Measurements from ENCODE around the gene ANKFN1. TPM values are rescaled to one million over a fixed set of nuclear protein-coding genes. Genes with fewer than 3 reads are reported as not detected.

ANKFN1 gene
- polyA plus RNA-seq, 3 donors, result not detected

- Histone ChIP-seq H3K9ac (ENCODE audit: insufficient read depth, low read length, poor library complexity, severe bottlenecking) (no peak overlapping the region), H3K9me3 (replicated peaks in 1 of 2; ENCODE audit: control insufficient read depth in 1 of 2, insufficient read depth in 1 of 2, low read length in 2 of 2) (no peaks in the 10 kb centered on the region), H3K27ac (ENCODE audit: low read depth in 1 of 2, low read length in 2 of 2) (no peak overlapping the region), H3K79me2 (ENCODE audit: insufficient read depth, low read length) (no peaks in the 10 kb centered on the region), H3K27me3 (ENCODE audit: control insufficient read depth in 2 of 2, insufficient read depth in 2 of 2, low read length in 2 of 2) (no peaks in the 10 kb centered on the region), H3K36me3 (replicated peaks in 1 of 2; ENCODE audit: control insufficient read depth in 1 of 2, insufficient read depth in 2 of 2, low read length in 2 of 2) (no peaks in the 10 kb centered on the region), H2AFZ (ENCODE audit: insufficient read depth, low read depth, low read length, poor library complexity, severe bottlenecking) (no peak overlapping the region), H4K20me1 (ENCODE audit: insufficient read depth, low read length) (no peaks in the 10 kb centered on the region), H3K4me3 (replicated peaks in 1 of 3; ENCODE audit: low read depth in 2 of 3, low read length in 3 of 3) (no peak overlapping the region), H3K4me2 (replicated peaks; ENCODE audit: extremely low read depth, low read length, poor library complexity, severe bottlenecking) (no peak overlapping the region), H3K4me1 (ENCODE audit: control insufficient read depth in 1 of 2, insufficient read depth in 2 of 2, low read length in 2 of 2) (no peaks in the 10 kb centered on the region)
- H3K9me3 Mint-ChIP-seq, result peaks cover 0 to 2% (median 0%) of the 10 kb centered on the region in 7 donors
- H3K4me1 Mint-ChIP-seq, result peaks cover 2% of the 10 kb centered on the region
- H3K4me3 Mint-ChIP-seq, result no peak overlapping the region
- DNase-seq, result no peak
- H3K27me3 Mint-ChIP-seq (ENCODE audit: low read depth in 3 of 3), result no peaks in the 10 kb centered on the region
- no CpG with 5 or more reads among the region's 1 CpG for WGBS (ENCODE audit: insufficient coverage)
- intact Hi-C loops (cut with micrococcal nuclease), result no loop called here
- H3K36me3 Mint-ChIP-seq, result no peaks in the 10 kb centered on the region
- no peak overlapping the region for H3K27ac Mint-ChIP-seq
- TF ChIP-seq CTCF (IDR thresholded peaks at IDR 0.05), result no peak
Measured at GRCh38 chr17:56367366-56367765, 214.1 kb downstream of the ANKFN1 start.

- WGBS (ENCODE audit: insufficient coverage), result 67% methylated on average over 2 of the region's 9 CpGs
- Histone ChIP-seq H4K20me1 (ENCODE audit: insufficient read depth, low read length) (no peaks in the 10 kb centered on the region), H3K4me3 (replicated peaks in 1 of 3; ENCODE audit: low read depth in 2 of 3, low read length in 3 of 3) (no peak overlapping the region), H3K9ac (ENCODE audit: insufficient read depth, low read length, poor library complexity, severe bottlenecking) (no peak overlapping the region), H3K27ac (ENCODE audit: low read depth in 1 of 2, low read length in 2 of 2) (no peak overlapping the region), H3K4me1 (ENCODE audit: control insufficient read depth in 1 of 2, insufficient read depth in 2 of 2, low read length in 2 of 2) (no peaks in the 10 kb centered on the region), H3K79me2 (ENCODE audit: insufficient read depth, low read length) (no peaks in the 10 kb centered on the region), H3K4me2 (replicated peaks; ENCODE audit: extremely low read depth, low read length, poor library complexity, severe bottlenecking) (no peak overlapping the region), H3K36me3 (replicated peaks in 1 of 2; ENCODE audit: control insufficient read depth in 1 of 2, insufficient read depth in 2 of 2, low read length in 2 of 2) (no peaks in the 10 kb centered on the region), H3K27me3 (ENCODE audit: control insufficient read depth in 2 of 2, insufficient read depth in 2 of 2, low read length in 2 of 2) (no peaks in the 10 kb centered on the region), H3K9me3 (replicated peaks in 1 of 2; ENCODE audit: control insufficient read depth in 1 of 2, insufficient read depth in 1 of 2, low read length in 2 of 2) (no peaks in the 10 kb centered on the region), H2AFZ (ENCODE audit: insufficient read depth, low read depth, low read length, poor library complexity, severe bottlenecking) (no peak overlapping the region)
- intact Hi-C loops (cut with micrococcal nuclease), result no loop called here
- no peaks in the 10 kb centered on the region for H3K9me3 Mint-ChIP-seq
- no peak overlapping the region for H3K4me3 Mint-ChIP-seq
- H3K27ac Mint-ChIP-seq, result no peak overlapping the region
- no peak for TF ChIP-seq CTCF (IDR thresholded peaks at IDR 0.05)
- H3K36me3 Mint-ChIP-seq, result no peaks in the 10 kb centered on the region
- H3K4me1 Mint-ChIP-seq, result no peaks in the 10 kb centered on the region
- no peak for DNase-seq
- no peaks in the 10 kb centered on the region for H3K27me3 Mint-ChIP-seq (ENCODE audit: low read depth in 3 of 3)
Measured at GRCh38 chr17:56373981-56374833, 220.9 kb downstream of the ANKFN1 start.
